Type B pancreatic cell (in vitro differentiated cells): ENCODE results near the gene DZIP1. TPM values are rescaled to one million over a fixed set of nuclear protein-coding genes. Genes with fewer than 3 reads are reported as not detected.

ENCODE experiments used
- DNase-seq: peaks from one replicate; pipeline ENCODE4 v3.0.0; 2021; ENCODE audit warnings: mixed read lengths; ENCODE audit not compliant: unreplicated experiment; ENCODE audit errors: extremely low spot score
- H3K27ac Mint-ChIP-seq: 2 replicates; pipeline ENCODE4 v1.8.0; 2021; ENCODE audit warnings: mild to moderate bottlenecking, mixed read lengths
- H3K27me3 Mint-ChIP-seq: 2 replicates; pipeline ENCODE4 v1.8.0; 2021; ENCODE audit warnings: mixed read lengths
- H3K36me3 Mint-ChIP-seq: 2 replicates; pipeline ENCODE4 v1.8.0; 2021; ENCODE audit warnings: mixed read lengths
- H3K4me1 Mint-ChIP-seq: one replicate; pipeline ENCODE4 v1.8.0; 2021; ENCODE audit warnings: mixed read lengths; ENCODE audit not compliant: unreplicated experiment
- H3K4me3 Mint-ChIP-seq: 2 replicates; pipeline ENCODE4 v1.8.0; 2021; ENCODE audit warnings: mild to moderate bottlenecking, mixed read lengths
- H3K9me3 Mint-ChIP-seq: 2 replicates; pipeline ENCODE4 v1.8.0; 2021; ENCODE audit warnings: mixed read lengths
- total RNA-seq: library from RNA; stranded (reverse); gene quantifications from 2 replicates; pipeline ENCODE4 v1.2.1, GENCODE V29; 2021; ENCODE audit warnings: low replicate concordance
- TF ChIP-seq, protein P1 (sequence below): fragments of 200-600 bp; sonication (generic); conservative IDR thresholded peaks from 2 replicates; pipeline ENCODE4 v1.5.0; 2021; ENCODE audit warnings: antibody characterized with exemption, mild to moderate bottlenecking

Gene DZIP1
- total RNA-seq, 1 donor from 2014 or later, result 51.3 TPM

DNA sequence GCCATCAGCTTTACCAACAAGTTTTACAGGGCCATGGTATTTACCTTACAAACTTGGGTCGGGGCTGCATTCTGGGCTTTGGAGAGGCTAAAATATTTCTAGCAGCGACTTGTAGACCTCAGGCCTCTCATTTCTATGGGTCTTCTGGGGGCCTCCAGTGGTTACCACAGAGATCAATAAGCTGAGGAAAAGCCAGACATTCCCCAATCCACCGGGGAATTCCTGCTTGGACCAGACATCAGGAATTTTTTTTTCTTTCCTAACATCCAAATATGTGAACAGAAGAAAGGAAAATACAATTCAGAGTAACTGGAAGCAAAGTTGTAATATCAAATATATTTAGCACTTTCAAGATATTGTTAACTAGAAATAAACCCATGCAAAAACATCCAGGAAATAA is 1.5 kb downstream of the DZIP1 start:
- Mint-ChIP-seq H3K4me1 (peaks cover 18% of the 10 kb centered on the region), H3K27ac (no peak overlapping the region), H3K36me3 (peaks cover 20% of the 10 kb centered on the region), H3K9me3 (no peaks in the 10 kb centered on the region), H3K4me3 (peak overlapping the region; percentile 95), H3K27me3 (peaks cover 16% of the 10 kb centered on the region)
- TF ChIP-seq, protein P1, sequence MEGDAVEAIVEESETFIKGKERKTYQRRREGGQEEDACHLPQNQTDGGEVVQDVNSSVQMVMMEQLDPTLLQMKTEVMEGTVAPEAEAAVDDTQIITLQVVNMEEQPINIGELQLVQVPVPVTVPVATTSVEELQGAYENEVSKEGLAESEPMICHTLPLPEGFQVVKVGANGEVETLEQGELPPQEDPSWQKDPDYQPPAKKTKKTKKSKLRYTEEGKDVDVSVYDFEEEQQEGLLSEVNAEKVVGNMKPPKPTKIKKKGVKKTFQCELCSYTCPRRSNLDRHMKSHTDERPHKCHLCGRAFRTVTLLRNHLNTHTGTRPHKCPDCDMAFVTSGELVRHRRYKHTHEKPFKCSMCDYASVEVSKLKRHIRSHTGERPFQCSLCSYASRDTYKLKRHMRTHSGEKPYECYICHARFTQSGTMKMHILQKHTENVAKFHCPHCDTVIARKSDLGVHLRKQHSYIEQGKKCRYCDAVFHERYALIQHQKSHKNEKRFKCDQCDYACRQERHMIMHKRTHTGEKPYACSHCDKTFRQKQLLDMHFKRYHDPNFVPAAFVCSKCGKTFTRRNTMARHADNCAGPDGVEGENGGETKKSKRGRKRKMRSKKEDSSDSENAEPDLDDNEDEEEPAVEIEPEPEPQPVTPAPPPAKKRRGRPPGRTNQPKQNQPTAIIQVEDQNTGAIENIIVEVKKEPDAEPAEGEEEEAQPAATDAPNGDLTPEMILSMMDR, result no peak
- no peak for DNase-seq

DNA sequence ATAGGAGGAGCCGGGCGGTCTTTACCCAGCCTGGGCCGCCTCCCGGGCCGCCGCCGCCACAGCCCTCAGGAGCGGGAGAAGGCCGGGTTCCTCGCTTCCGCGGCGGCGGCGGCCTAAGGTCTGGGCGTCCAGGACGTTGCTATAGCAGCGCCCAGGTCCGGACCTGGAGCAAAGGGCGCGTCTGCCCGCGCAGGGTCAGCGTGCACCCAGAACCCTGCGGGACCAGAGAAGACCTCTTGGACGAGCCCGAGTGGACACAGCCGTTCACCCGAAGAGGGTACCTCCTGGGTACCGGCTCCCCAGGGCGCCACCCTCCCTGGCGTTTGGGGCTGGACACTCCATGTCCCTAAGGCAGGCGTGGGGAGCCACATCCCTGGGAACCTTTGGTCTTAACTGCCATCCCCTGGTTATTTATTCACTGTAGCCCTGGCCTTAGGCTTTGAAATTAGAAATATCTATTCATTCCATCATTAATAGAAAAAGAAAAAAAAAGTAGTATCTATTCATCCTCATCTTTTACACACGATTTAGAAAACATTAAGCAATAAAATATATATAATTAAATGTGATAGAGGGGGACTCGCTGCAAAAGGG is 2.4 kb downstream of the DZIP1 start:
- Mint-ChIP-seq H3K36me3 (peaks cover 21% of the 10 kb centered on the region), H3K27ac (no peak overlapping the region), H3K4me1 (peaks cover 18% of the 10 kb centered on the region), H3K9me3 (no peaks in the 10 kb centered on the region), H3K27me3 (peaks cover 16% of the 10 kb centered on the region), H3K4me3 (peak overlapping the region; percentile 95)
- TF ChIP-seq, protein P1, result no peak
- DNase-seq, result no peak

DNA sequence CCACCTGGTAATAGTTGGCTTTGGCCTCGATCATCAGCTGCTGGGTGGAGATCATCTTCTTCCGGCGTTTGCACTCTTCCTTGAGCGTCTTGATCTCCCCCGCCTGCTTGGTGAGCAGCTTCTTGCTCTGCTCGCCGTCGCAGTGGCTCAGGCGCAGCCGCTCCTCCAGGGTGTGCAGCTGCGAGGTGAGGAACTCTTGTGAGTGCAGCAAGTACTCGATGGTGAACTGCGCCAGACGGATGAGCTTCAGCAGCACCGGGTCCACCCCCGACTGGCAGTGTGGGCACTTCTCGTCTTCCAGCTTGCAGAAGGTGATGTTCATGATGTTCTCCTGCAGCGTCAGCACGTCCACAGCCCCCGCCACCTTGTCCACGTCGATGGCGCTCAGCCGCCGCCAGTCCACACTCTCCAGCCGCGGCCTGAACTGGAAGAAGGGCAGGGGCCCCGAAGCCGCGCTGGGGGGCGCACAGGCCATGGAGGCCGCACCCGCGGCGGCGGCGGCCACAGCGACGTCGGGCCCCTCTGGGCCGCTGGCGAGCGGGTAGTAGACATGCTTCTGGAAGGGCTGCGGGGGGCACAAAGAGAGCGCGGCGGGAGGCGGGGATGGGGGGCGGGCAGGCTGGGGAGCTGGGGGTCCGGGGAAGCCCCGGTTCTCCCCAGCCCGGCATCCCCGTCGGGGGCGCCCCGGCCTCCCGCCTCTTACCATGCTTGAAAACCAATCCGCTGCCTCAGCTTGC is 3.0 kb downstream of the DZIP1 start:
- Mint-ChIP-seq H3K27me3 (peaks cover 16% of the 10 kb centered on the region), H3K27ac (no peak overlapping the region), H3K4me3 (peak overlapping the region; percentile 79), H3K9me3 (no peaks in the 10 kb centered on the region), H3K4me1 (peaks cover 18% of the 10 kb centered on the region), H3K36me3 (peaks cover 28% of the 10 kb centered on the region)
- no peak for DNase-seq
- TF ChIP-seq, protein P1, result no peak

DNA sequence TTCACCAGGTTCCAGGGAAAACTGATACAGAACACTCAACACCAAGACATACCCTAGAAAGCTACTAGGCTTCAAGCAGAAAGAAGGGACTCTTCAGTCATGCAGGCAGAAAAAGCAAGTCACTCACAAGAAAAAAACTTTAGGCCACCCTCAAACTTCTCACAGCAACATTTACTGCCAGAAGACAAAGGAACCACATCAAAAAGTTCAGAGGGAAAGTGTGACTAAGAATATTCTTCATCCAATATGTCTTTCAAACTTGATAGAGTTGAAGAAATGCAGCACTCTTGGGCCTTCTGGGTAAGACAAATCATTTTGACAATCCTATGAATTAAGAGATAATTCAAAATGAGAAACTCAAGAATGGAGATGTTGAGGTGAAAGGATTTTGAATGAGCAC is 7.7 kb downstream of the DZIP1 start:
- Mint-ChIP-seq H3K36me3 (peaks cover 48% of the 10 kb centered on the region), H3K27me3 (peaks cover 7% of the 10 kb centered on the region), H3K4me1 (peaks cover 4% of the 10 kb centered on the region), H3K27ac (no peak overlapping the region), H3K9me3 (no peaks in the 10 kb centered on the region), H3K4me3 (no peak overlapping the region)
- TF ChIP-seq, protein P1, result no peak
- DNase-seq, result no peak

DNA sequence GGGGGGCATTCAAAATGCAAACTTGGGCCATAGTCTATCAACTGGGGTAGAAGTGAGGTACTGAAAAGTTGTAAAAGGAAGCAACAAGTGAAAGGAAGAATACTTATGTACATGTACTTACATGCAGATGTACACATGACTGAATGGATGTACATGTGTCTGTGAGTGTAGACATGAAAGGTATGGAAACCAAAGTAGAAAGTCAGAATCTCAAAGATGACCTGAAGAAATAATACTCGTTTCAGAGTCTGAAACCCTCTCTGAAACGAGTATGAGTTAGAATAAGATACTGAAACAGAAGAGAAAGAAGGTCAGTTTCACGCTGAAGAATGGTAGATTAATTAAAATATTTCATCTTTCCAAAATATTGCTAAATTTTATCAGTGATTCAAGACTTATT is 13.9 kb downstream of the DZIP1 start:
- DNase-seq, result no peak
- Mint-ChIP-seq H3K27ac (no peak overlapping the region), H3K4me1 (no peaks in the 10 kb centered on the region), H3K4me3 (no peak overlapping the region), H3K9me3 (no peaks in the 10 kb centered on the region), H3K27me3 (no peaks in the 10 kb centered on the region), H3K36me3 (peaks cover 66% of the 10 kb centered on the region)
- TF ChIP-seq, protein P1, result no peak
